Pancreas (tissue), 10 donors: Measurements from ENCODE around the gene EEF2K. TPM values are rescaled to one million over a fixed set of nuclear protein-coding genes. Genes with fewer than 3 reads are reported as not detected.

Source experiments
- ATAC-seq, 4 donors: fragments of 200-7000 bp; cut with Tn5 transposase; one replicate each; pipeline versions ENCODE4 v1.8.0 to v1.9.1; 2020; ENCODE audit warnings: mild to moderate bottlenecking in 4 of 4, moderate library complexity in 4 of 4
- DNase-seq, 6 donors: peaks; one replicate each; pipeline ENCODE4 v3.0.0-alpha.2; 2020
- FAIRE-seq: peaks from 2 replicates; lab custom pipeline; 2012; peaks lifted over from hg19 to GRCh38; lab: Jason Lieb, UNC
- H3K27ac ChIP-seq, 4 donors: fragments of 200-600 bp; sonication (generic); 1 replicate in 3 of 4; 2 replicates in 1 of 4; pipeline versions ENCODE4 v1.5.0 to v1.8.0; 2020
- H3K27me3 ChIP-seq, 4 donors: fragments of 200-600 bp; one replicate each; pipeline ENCODE4 v1.8.0; 2021
- H3K36me3 ChIP-seq, 3 donors: fragments of 200-600 bp; sonication (generic) in 1 of 3; one replicate each; pipeline versions ENCODE4 v1.5.0 to v1.8.0; 2020 to 2021
- H3K4me1 ChIP-seq, 3 donors: fragments of 200-600 bp; one replicate each; pipeline ENCODE4 v1.8.0; 2021
- H3K4me3 ChIP-seq, 4 donors: fragments of 200-600 bp; sonication (generic) in 2 of 4; one replicate each; pipeline versions ENCODE4 v1.5.0 to v1.8.0; 2020 to 2021
- H3K9me3 ChIP-seq, 4 donors: fragments of 200-600 bp; one replicate each; pipeline ENCODE4 v1.8.0; 2021
- WGBS, 2 donors: extraction: QIAGEN DNeasy Blood & Tissue Kit; methylation state at CpG; one replicate each; pipeline ENCODE4 v1.1.7; 2013; 5-methylcytosine and 5-hydroxymethylcytosine counted together
- intact Hi-C, 3 donors: fragments of 100-400 bp; cut with DNase I; formaldehyde crosslinking; loops; one replicate each; pipeline versions ENCODE4 v1.11.1 to v1.14.2; 2022
- polyA plus RNA-seq, 2 donors: library from polyadenylated mRNA; stranded (reverse); fragments of 200-250 nt; gene quantifications; one replicate each; pipeline ENCODE4 v1.2.3, GENCODE V29; 2013
- total RNA-seq, 6 donors: library from RNA; stranded (reverse); fragmentation: NEBNext Ultra II Directional in 4 of 6; extraction: Animal tissue kit (Norgen Biotek cat#: 25700) in 4 of 6; gene quantifications; one replicate each; pipeline versions ENCODE4 v1.2.1 to v1.2.4, GENCODE V29; 2021 to 2023
- TF ChIP-seq, protein P1 (sequence below), 4 donors: fragments of 200-600 bp; sonication (generic) in 3 of 4; IDR thresholded peaks; one replicate each; pipeline versions ENCODE4 v1.5.0 to v1.8.0; 2021; ENCODE audit warnings: antibody characterized with exemption in 4 of 4
- donor health status: healthy with polysubstance abuse.
- donor health status: DM: no; HTN: no; CAD: no; lungs with moderate emphysema.
- donor health status: DM: no; HTN: no; CAD: no.
- donor health status: control.
- donor health status: control.
- donor health status: Bipolar disorder and iron deficiency.
- donor health status: DM: yes; HTN: yes; CAD: no.
- donor health status: DM: no; HTN: no; CAD: no.
- donor health status: DM: no; HTN: no; CAD: no.
- donor health status: DM: yes; HTN: yes; CAD: no.

The EEF2K gene
- total RNA-seq, result 10 to 100 TPM; 15.0 to 21.1 (median 18.2) TPM
- polyA plus RNA-seq, result 1 to 10 TPM; 6.1 to 9.2 TPM

DNA sequence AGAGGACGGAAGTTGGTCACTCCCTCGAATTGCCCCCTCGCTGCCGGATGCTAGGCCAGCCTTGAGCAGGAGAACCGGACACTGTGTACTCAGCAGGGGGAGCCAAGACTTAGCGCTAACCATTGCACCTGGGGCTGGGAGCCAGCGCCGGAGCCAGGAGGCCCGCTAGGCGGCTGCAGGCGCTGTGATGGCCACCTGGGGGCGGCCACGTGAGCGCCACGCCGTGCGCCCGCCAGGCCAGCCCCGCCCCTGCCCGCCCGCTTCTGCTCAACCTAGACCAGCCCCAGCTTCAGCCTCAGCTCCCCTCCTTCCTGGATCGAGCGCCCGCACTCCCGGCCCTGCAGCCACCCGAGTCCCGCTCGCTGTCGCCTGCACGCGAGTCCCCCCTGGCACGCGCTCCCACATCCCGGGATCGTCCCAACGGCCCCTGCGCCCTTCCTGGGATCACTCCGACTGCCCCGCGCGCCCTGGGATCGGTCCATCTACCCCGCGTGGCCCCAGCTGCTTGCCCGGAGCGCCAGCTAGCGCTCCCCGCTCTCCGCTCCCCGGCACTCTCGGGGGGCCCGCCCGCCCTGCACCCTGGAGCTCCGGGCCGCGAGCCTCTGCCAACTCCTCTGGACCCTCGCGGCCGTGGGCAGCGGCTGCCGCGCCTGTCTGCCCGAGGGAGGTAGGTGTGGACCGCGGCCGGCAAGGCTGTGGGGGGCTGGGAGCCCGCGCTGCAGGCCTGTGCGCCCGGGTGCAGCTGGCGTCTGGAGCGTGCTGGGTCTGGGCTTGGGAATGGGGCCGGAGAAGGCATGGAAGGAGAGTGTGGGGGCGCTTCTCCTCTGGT lies at the start of gene EEF2K:
Gene EEF2K (plus strand): TSS at position 266 of the 829 bp plus-strand sequence. CDS start 19,452 bp downstream, outside the sequence.
- TF ChIP-seq, protein P1, sequence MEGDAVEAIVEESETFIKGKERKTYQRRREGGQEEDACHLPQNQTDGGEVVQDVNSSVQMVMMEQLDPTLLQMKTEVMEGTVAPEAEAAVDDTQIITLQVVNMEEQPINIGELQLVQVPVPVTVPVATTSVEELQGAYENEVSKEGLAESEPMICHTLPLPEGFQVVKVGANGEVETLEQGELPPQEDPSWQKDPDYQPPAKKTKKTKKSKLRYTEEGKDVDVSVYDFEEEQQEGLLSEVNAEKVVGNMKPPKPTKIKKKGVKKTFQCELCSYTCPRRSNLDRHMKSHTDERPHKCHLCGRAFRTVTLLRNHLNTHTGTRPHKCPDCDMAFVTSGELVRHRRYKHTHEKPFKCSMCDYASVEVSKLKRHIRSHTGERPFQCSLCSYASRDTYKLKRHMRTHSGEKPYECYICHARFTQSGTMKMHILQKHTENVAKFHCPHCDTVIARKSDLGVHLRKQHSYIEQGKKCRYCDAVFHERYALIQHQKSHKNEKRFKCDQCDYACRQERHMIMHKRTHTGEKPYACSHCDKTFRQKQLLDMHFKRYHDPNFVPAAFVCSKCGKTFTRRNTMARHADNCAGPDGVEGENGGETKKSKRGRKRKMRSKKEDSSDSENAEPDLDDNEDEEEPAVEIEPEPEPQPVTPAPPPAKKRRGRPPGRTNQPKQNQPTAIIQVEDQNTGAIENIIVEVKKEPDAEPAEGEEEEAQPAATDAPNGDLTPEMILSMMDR (IDR thresholded peaks at IDR 0.05), result peak; percentile 70 to 87 (median 82)
- 1% methylated on average over 49 to 74 of the region's 74 CpGs for WGBS, 2 donors
- Histone ChIP-seq H3K27ac (peak within 1 kb of the TSS; percentile 83 to 92 (median 86)), H3K9me3 (no peaks in the 10 kb centered on the region), H3K36me3 (no peaks in the 10 kb centered on the region), H3K4me3 (peak within 1 kb of the TSS; percentile 63 to 95 (median 86)), H3K4me1 (peaks cover 0 to 18% (median 11%) of the 10 kb centered on the region in 3 donors), H3K27me3 (no peaks in the 10 kb centered on the region)
- FAIRE-seq, result no peak
- peak; percentile 88 to 92 (median 89) for ATAC-seq
- DNase-seq, result peak; percentile 92 to 98 (median 96)
- intact Hi-C loops, result loop anchor here in 1 of 3 donors (5.0 kb wide), 1 partner anchor 86 kb away; no protein-coding TSS in a partner anchor

DNA sequence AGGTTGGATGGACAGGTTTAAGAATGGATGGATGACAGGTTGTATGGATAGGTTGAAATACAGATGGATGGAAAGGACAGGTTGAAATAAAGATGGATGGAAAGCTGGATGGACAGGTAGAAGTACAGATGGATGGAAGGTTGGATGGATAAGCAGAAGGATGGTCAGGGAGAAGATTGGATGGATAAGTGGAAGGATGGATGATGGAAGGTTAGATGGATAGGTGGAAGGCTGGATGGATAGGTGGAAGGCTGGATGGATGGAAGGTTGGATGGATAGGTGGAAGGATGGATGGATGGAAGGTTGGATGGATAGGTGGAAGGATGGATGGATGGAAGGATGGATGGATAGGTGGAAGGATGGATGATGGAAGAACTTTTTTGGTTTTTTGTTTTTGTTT lies 44.7 kb upstream of the EEF2K start:
- Histone ChIP-seq H3K27ac (no peak overlapping the region), H3K4me1 (no peaks in the 10 kb centered on the region), H3K36me3 (no peaks in the 10 kb centered on the region), H3K4me3 (no peak overlapping the region), H3K9me3 (no peaks in the 10 kb centered on the region), H3K27me3 (peaks cover 0 to 4% (median 0%) of the 10 kb centered on the region in 4 donors)
- DNase-seq (no peak), FAIRE-seq (no peak), ATAC-seq (no peak)
- TF ChIP-seq, protein P1 (IDR thresholded peaks at IDR 0.05), result no peak
- intact Hi-C loops, result no loop called here

DNA sequence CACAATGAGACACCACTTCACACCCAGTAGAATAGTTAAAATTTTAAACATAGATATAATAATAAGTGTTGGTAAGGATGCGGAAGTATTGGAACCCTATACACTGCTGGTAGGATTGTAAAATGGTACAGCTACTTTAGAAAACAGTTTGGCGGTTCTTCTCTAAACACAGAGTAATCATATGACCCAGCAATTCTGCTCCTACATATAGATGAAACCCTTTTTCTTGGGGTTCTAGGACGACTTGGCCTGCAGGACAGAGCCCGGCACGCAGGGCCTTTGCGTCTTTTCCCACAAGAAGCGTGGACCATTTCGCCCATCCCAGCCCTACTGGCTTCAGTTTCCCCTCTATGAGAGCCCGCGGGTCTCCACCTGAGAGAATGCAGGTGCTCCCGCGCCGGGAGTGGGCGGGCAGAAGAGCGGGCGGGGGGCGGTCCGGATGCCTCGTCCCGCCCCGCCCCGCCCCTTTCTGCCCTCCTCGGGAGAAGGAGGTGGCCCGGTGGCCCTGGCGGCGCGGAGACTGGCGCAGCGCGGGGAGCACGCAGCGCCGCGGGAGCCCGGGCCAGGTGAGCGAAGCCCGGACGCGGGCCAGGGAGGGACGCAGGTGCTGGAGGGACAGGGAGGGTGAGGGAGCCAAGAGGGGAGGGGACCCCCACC lies 44.0 kb upstream of the EEF2K start, which contains the start of gene SDR42E2:
Gene SDR42E2 (plus strand): TSS at position 508 of the 657 bp plus-strand sequence. CDS start 3,077 bp downstream, outside the sequence.
- peak within 1 kb of the TSS in 1 of 4 donors; percentile 13 for H3K4me3 ChIP-seq

DNA sequence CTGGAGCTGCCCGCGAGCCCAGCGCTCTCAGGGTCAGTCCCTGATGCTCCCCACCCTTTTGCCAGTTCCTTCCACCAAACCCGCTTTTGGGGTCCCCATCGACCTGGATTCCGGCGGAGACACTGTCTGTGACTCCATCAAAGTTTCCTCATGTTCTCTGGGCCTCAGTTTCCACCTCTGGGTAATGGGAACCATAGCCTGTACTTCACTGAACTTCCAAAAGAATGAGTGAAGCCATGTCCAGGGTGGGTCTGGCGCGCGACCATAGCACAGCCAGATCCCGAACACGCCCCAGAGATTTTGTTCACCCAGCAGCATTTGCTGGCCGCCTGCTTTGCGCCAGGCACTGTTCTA lies 43.4 kb upstream of the EEF2K start:
- ATAC-seq, result no peak
- Histone ChIP-seq H3K4me3 (peak overlapping the region in 1 of 4 donors; percentile 13), H3K9me3 (no peaks in the 10 kb centered on the region), H3K27ac (no peak overlapping the region), H3K27me3 (peaks cover 0 to 4% (median 0%) of the 10 kb centered on the region in 4 donors), H3K4me1 (no peaks in the 10 kb centered on the region), H3K36me3 (no peaks in the 10 kb centered on the region)
- intact Hi-C loops, result no loop called here
- TF ChIP-seq, protein P1 (IDR thresholded peaks at IDR 0.05), result no peak
- FAIRE-seq, result no peak
- 32 to 41% methylated on average over 14 of the region's 14 CpGs for WGBS, 2 donors
- DNase-seq, result no peak

More for the DNA sequence above, 44.0 kb upstream of the EEF2K start, which contains the start of gene SDR42E2:
- 5% methylated on average over 23 to 40 of the region's 40 CpGs for WGBS, 2 donors
- no peaks in the 10 kb centered on the region for H3K4me1 ChIP-seq
- DNase-seq (peak in 5 of 6 donors; percentile 16 to 76 (median 23)), FAIRE-seq (no peak), ATAC-seq (peak; percentile 75 to 94 (median 80))
- intact Hi-C loops, result no loop called here
- TF ChIP-seq, protein P1 (IDR thresholded peaks at IDR 0.05), result no peak
- H3K9me3 ChIP-seq, result no peaks in the 10 kb centered on the region
- H3K27ac ChIP-seq, result no peak within 1 kb of the TSS
- peaks cover 0 to 4% (median 0%) of the 10 kb centered on the region in 4 donors for H3K27me3 ChIP-seq
- H3K36me3 ChIP-seq, result no peaks in the 10 kb centered on the region
